ENCODE measurements around the gene CALB2.

The CALB2 gene

DNA sequence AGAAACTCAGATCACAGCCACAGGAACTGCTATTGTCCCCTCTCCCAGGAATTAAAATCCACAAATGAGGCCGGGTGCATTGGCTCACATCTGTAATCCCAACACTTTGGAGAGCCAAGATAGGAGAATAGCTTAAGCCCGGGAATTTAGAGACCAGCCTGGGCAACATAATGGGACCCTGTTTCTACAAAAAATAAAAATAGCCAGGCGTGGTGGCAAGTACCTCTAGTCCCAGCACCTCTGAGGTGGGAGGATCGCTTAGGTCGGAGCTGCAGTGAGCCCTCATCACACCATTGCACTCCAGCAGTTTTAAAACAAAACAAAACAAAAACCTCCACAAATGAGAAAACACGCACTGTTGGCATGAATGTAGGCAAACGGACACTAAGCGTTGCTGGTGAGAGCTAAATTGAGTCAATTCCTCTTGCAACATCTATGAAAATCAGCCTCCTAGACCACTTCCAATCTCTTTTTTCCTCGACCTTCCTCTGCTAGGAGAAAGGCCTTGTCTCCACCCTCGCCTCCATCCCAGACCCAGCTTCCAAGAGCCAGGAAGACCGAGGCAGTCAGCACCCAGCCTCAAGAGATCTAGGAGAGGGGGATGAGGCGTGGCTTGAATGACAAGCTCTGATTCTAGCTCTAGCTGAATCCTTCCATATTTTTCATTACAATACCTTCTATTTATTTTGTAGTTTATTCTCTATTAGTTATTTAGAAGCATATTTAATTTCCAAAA is 68.5 kb downstream of the CALB2 start:
- DNase-seq (ENCODE audit: low spot score): no peak

DNA sequence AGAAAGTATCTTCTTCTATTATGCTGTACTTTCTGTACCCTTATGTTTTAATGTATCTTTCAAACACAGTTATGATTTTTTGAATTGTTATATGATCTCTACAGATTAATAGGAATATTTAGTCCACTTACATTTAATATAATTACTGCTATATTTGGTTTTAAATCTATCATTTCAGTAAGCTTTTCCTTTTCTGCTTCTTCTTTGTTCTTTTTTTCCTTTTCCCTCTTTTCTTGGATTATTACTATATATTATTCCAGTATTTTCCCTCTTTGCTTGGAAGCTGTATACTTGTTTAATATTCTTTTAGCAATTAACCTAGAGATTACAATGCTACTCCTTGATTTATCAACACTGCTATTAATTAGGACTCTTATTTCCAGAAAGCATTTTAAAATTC is 69.9 kb downstream of the CALB2 start:
- DNase-seq (ENCODE audit: low spot score): no peak

DNA sequence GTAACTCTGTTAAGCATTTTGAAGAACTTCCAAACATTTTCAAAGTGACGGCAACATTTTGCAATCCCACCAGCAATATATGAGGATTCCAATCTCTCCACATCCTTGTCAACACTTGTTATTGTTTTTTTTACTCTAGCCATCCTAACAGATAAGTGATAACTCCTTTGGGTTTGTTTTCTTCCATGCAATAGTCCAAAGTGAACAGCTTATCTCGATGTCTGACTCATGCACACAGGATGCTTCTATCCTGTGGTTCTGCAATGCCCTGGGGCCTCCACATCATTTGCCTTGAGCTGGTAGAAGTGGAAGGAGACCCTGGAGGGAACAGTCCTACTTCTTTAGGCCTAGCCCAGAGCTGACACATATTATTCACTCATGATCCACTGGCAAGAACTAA is 70.4 kb downstream of the CALB2 start:
- DNase-seq (ENCODE audit: low spot score): no peak

DNA sequence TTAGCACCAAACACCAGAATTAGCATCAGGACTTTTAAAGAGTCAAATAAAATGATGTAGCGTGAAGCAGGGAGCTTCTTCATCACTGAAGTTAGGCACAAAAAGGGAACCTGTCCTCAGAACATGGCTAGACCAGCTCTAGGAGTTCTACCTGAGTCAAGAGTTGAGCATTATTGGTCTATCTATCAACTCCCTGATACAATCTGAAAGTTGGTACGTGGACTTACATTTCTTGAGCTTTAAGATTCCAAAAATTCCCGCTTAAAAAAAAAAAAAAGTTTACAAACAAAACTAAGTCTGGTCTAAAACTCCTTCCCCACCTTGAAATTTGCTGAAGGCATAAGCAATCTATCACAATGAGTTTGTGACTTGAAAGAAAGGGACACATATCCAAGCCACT is 71.1 kb downstream of the CALB2 start:
- no peak for DNase-seq (ENCODE audit: low spot score)

DNA sequence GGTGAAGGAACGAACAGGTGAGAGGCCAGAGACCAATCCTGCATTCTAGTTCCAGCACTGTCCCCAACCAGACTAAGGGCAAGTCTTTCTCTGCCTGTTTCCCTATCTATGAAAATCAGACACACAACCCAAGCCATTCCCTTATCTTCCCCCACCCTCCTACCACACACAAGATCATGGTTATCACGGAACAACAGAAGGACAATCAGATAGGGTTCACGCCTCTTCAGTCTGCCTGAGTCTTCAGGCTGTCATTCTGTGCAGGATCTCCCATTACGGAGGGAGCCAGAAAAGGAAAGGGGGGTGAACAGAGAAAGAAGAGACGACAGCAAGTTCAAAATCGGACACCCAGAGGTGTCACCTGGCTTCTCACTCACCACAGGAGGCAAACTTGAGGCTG is 72.2 kb downstream of the CALB2 start:
- no peak for DNase-seq (ENCODE audit: low spot score)

DNA sequence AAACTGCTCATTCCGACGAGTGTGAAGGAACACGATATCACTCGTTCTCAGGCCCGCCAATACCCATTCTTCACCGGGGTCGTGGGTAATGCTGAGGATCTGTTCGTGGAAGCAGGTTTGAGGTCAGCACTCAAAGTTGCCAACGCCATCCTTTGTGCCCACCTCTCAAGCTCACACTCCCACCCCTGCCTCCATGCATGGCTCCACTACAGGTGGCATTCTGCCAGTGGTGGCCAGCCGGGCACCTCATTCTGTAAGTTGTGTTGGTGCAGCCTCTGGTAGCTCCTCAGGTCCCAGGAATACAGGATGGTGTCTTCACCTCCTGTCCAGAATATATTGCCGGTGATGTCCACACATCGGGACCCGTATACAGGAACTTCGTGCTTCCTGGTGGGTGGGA is 72.7 kb downstream of the CALB2 start:
- no peak for DNase-seq (ENCODE audit: low spot score)

DNA sequence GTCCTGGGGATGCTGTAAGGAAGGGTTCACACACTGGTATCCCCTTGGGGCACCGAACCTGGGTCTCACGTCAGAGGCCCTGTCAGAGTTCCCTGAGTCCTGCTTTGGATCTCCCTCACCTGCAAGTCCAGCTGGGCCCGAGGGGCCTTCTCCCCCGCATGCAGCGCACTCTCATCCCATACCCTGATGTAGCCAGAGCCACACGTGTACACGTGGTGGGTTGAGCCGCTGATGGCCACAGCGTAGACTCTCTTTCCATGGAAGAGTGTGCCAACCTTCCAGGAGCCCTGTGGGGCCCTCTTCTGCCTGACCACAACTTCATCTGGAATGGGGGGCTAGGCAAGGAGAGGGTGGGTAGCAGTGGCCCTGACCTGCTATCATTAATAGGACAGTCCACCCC is 73.5 kb downstream of the CALB2 start:
- no peak for DNase-seq (ENCODE audit: low spot score)

DNA sequence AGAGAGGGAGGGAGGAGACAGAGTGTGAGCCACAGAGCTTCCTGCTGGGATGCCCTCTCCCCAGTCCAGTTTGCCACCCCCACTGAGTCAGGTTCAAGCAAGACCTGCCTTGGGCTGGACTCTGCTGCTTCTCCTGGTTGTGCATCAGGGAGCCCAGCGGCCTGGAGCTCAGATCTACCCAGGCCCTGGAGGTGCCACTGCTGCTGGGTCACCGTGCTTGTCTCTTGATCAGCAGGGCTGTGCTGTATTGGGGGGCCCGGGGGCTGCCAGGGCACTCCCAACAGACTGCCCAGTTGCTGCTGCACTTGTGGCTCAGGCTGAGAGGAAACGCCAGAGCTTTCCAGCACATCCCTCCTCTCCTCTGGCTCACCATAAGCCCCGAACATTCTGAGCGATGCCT is 74.4 kb downstream of the CALB2 start:
- no peak for DNase-seq (ENCODE audit: low spot score)

DNA sequence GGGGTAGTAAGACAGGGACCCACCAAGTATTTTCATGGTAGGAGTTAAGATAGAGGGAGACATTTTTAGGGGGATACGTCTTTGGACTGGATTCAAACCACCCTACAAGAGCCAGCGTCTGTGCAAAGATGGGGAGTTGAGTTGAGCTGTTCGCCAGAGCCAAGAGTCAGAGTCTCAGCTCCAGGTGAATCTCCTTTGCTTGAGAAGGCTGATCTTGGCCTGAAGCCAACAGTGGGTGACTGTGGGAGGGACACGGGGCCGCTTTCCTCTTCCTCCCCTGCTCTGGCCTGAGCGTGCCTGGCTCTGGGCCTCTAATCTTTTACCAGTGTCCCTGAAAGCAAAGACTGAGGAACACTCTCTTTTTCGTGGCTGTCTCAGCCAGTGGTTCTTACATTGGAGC is 78.0 kb downstream of the CALB2 start:
- no peak for DNase-seq (ENCODE audit: low spot score)

DNA sequence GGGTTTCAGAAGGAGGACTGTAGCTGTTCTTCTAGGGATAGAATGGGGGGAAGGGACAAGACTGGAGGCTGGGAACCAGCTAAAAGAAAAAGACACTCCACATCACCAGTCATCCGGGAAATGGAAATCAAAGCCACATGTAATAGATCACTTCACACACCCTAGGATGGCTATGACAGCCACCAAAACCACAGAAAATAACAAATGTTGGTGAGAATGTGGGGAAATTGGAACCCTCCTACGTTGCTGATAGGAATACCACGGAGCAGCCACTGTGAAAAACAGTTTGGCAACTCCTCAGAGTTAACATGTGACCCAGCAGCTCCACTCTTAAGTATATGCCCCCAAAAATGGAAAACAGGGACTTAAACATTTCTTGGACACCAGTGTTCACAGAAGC is 81.0 kb downstream of the CALB2 start:
- DNase-seq (ENCODE audit: low spot score): no peak
